Measurements from ENCODE around the gene GDF11.

GDF11 gene

DNA sequence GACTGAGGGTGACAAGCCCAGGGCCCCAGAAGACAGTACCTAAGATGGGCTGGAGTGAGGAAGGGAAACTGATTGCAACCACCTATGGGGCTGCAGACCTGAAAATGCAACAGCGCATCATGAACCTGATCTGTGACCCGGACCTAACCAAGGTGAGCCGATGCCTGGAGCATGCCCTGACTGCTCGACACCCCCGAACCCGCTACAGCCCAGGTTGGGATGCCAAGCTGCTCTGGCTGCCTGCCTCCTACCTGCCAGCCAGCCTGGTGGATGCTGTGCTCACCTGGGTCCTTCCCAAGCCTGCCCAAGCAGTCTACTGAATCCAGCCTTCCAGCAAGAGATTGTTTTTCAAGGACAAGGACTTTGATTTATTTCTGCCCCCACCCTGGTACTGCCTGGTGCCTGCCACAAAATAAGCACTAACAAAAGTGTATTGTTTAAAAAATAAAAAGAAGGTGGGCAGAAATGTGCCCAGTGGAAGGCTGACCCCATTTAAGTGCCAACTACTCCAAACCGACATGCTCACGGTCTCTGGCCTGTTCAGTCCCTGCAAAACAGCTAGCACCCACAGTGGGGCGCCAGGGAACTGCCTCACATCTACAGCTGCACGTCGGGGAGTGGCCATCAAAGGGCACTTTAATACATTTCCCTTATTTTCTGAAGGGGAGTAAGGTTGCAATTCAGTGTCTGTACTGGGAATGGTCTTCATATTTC, 18.5 kb upstream of the GDF11 start:
- Mint-ChIP-seq H3K27ac (no peak overlapping the region), H3K36me3 (no peaks in the 10 kb centered on the region), H3K27me3 (no peaks in the 10 kb centered on the region), H3K9me3 (no peaks in the 10 kb centered on the region), H3K4me3 (no peak overlapping the region), H3K4me1 (peaks cover 18% of the 10 kb centered on the region)
- DNase-seq (ENCODE audit: low spot score in 2 of 2) (peak; percentile 50 to 61), ATAC-seq (ENCODE audit: low read depth) (peak; percentile 69)

DNA sequence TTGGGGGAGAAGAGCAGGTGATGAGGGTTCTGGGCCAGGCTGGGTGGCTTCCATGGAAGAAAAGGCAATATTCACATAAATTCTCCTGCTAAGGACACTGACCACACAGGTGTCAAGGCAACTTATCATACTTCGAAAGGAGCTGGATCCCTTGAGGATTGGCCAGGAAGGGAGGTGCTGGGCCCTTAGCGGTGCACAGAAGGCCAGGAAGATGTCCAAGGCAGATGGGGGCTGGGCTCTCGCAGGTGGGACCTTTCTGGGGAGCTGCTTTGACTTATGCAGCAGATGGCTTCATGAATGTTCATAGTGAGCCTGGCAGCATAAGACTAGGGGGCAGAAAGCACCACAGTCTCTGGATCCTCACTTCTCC, 18.0 kb upstream of the GDF11 start:
- Mint-ChIP-seq H3K4me3 (no peak overlapping the region), H3K27ac (no peak overlapping the region), H3K4me1 (peaks cover 22% of the 10 kb centered on the region), H3K27me3 (no peaks in the 10 kb centered on the region), H3K9me3 (no peaks in the 10 kb centered on the region), H3K36me3 (no peaks in the 10 kb centered on the region)
- DNase-seq (ENCODE audit: low spot score in 2 of 2) = no peak
- ATAC-seq (ENCODE audit: low read depth) = no peak

DNA sequence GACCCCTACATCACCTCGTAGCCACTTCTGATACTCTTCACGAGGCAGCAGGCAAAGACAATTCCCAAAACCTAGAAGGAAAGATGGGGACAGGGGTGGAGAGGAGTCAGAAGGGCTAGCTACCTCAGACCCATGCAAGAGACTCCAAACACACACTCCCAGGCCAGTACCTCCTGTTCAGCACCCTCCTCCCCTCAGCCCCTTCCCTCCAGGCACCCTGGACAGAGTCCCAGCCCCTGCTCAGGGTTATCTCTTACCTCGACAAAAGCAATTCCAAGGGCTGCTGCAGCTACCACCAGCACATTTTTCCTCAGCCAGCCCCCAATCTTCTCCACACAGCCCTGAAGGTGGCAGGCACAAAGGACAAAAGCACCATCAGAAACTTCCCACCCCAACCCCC, 17.4 kb upstream of the GDF11 start:
- H3K27me3 Mint-ChIP-seq = no peaks in the 10 kb centered on the region
- H3K36me3 Mint-ChIP-seq = no peaks in the 10 kb centered on the region
- DNase-seq (ENCODE audit: low spot score in 2 of 2) (no peak), ATAC-seq (ENCODE audit: low read depth) (no peak)
- H3K9me3 Mint-ChIP-seq = no peaks in the 10 kb centered on the region
- no peak overlapping the region for H3K27ac Mint-ChIP-seq
- H3K4me3 Mint-ChIP-seq = no peak overlapping the region
- H3K4me1 Mint-ChIP-seq = peaks cover 29% of the 10 kb centered on the region

DNA sequence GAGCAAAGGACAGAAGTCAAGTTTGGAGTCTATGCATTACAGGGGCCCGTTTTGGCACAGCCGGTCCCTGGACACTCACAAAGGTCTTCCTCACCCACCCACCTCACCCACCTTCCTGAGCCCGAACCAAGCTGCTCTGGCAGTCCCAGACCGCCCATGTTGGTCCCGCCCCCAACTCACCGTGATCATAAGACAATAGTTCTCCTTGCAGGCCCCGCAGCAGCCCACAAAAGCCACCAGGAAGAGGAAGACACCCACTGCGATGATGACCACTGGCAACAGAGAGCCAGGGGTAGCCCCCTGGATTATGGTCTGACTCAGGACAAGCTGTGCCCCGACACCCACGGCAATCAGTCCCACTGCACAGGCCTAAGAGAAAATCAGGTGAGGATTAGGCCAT, 16.0 kb upstream of the GDF11 start:
- H3K27me3 Mint-ChIP-seq = no peaks in the 10 kb centered on the region
- H3K9me3 Mint-ChIP-seq = no peaks in the 10 kb centered on the region
- peaks cover 29% of the 10 kb centered on the region for H3K4me1 Mint-ChIP-seq
- no peaks in the 10 kb centered on the region for H3K36me3 Mint-ChIP-seq
- no peak for DNase-seq (ENCODE audit: low spot score in 2 of 2)
- peak overlapping the region; percentile 91 for H3K4me3 Mint-ChIP-seq
- ATAC-seq (ENCODE audit: low read depth) = no peak
- peak overlapping the region; percentile 88 for H3K27ac Mint-ChIP-seq

DNA sequence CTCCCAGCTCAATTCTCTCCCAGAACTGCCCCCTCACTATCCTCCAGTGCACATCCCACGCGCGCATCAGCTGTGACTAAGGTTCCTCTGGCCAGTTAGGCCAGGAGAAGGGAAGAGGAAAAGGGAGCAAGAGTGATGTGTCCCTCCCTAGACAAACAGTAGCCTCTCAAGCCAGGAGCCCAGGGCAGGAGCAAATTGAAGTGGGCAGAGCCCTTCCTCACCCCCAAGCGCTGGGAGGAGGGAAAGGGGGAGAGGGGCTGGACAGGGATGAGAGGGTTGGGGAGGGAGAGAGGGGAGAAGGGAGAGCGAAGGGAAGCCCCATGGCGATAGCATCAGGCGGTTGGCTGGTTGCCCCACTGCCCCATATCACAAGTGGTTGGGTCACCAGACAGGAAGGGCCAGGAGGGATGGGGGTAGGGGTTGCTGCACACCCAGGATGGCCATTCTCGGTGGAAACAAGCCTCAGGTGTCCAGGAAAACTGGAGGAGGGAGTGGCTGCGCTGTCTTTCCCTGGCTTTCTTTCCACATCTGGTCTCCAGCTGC, 15.2 kb upstream of the GDF11 start:
- no peaks in the 10 kb centered on the region for H3K36me3 Mint-ChIP-seq
- H3K4me3 Mint-ChIP-seq = peak overlapping the region; percentile 91
- H3K4me1 Mint-ChIP-seq = peaks cover 29% of the 10 kb centered on the region
- no peaks in the 10 kb centered on the region for H3K27me3 Mint-ChIP-seq
- H3K27ac Mint-ChIP-seq = peak overlapping the region; percentile 88
- H3K9me3 Mint-ChIP-seq = no peaks in the 10 kb centered on the region
- ATAC-seq (ENCODE audit: low read depth) = no peak
- DNase-seq (ENCODE audit: low spot score in 2 of 2) = no peak

DNA sequence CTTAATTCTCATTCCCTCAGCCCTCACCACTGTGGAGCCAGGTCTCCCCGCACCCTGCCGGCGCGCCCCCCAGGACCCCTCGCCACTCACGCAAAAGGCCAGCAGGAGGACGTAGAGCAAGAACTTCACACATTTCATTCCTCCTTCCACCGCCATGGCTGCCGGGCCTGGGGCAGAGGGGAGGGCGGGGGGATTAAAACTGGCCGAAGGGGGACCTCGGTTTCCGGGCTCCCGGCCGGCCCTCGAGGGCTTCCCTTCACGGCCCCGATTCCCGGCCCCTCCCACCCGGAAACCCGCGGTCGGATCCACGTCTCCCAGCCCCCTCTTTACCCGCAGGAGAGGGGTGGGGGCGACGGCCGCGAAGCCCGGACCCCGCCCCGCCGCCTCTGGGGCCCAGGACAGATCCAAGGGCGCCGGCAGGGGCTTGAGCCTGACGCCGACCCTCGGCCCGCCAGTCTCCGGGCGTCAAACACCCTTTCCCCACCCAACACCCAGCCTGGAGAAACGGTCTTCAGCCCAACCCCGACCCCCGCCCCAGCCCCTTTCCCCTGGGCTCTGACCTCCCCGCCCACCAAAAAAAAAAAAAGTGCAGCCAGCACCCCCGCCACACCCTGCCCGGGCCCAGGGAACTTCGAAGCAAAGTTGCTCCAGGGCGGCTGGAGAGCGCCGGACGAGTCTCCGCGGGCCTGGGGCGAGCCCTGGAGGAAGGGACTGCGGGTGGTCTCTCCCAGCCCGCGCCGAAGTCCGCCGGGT, 14.6 kb upstream of the GDF11 start:
- Mint-ChIP-seq H3K4me1 (peaks cover 29% of the 10 kb centered on the region), H3K36me3 (no peaks in the 10 kb centered on the region), H3K27me3 (no peaks in the 10 kb centered on the region), H3K9me3 (no peaks in the 10 kb centered on the region), H3K4me3 (peak overlapping the region; percentile 91), H3K27ac (peak overlapping the region; percentile 88)
- no peak for DNase-seq (ENCODE audit: low spot score in 2 of 2)
- ATAC-seq (ENCODE audit: low read depth) = peak; percentile 14

DNA sequence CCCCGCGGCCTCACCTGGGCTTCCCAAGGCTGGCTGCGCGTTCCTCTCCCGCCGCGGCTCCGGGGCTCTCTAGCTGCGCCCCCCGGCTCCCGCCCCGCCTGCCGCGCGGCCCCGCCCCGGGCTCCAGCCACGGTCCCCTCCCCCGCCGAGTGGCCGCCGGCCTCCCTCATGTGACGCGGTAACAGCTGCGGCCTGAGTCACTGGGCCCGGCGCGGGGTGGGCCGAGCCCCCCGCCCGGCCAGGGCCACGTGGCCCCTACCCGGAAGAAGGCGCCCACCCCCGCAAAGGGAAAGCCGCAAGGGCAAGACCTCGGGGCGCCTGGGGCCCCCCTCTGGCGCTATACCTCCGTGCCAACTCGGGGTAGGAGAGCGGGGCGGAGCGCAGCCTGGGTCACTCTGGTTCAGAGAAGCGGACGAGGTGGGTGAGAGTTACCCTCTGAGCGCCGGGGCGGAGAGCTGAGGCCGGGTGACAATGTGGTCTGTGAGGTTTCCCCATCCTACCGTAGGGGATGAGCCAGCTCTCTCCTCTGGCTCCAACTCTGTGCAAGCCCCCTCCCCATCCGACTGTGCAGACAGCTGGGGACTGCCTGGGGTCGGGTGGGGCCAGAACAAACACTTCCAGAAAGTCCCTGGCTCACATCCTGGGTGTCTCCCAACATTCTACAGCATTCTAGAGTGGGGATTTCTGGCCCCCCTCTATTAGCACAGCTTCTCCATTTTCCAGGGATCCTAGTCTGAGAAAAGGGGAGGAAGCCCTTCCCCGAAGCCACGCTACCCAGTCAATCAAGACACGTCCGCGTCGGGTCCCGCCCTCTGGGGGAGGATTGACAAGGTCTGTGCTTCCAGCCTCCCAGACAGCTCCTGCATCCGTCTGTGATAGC, 13.7 kb upstream of the GDF11 start, which contains the start of gene CD63:
Gene CD63, minus strand, starts transcription at position 71 of the 880 bp plus-strand sequence. CDS start 668 bp downstream, outside the sequence.
- DNase-seq (ENCODE audit: low spot score in 2 of 2) (peak in 1 of 2 donors; percentile 53), ATAC-seq (ENCODE audit: low read depth) (peak; percentile 61)
- H3K4me1 Mint-ChIP-seq = peaks cover 25% of the 10 kb centered on the region
- no peaks in the 10 kb centered on the region for H3K9me3 Mint-ChIP-seq
- no peaks in the 10 kb centered on the region for H3K27me3 Mint-ChIP-seq
- peak within 1 kb of the TSS; percentile 91 for H3K4me3 Mint-ChIP-seq
- no peaks in the 10 kb centered on the region for H3K36me3 Mint-ChIP-seq
- H3K27ac Mint-ChIP-seq = peak within 1 kb of the TSS; percentile 88

DNA sequence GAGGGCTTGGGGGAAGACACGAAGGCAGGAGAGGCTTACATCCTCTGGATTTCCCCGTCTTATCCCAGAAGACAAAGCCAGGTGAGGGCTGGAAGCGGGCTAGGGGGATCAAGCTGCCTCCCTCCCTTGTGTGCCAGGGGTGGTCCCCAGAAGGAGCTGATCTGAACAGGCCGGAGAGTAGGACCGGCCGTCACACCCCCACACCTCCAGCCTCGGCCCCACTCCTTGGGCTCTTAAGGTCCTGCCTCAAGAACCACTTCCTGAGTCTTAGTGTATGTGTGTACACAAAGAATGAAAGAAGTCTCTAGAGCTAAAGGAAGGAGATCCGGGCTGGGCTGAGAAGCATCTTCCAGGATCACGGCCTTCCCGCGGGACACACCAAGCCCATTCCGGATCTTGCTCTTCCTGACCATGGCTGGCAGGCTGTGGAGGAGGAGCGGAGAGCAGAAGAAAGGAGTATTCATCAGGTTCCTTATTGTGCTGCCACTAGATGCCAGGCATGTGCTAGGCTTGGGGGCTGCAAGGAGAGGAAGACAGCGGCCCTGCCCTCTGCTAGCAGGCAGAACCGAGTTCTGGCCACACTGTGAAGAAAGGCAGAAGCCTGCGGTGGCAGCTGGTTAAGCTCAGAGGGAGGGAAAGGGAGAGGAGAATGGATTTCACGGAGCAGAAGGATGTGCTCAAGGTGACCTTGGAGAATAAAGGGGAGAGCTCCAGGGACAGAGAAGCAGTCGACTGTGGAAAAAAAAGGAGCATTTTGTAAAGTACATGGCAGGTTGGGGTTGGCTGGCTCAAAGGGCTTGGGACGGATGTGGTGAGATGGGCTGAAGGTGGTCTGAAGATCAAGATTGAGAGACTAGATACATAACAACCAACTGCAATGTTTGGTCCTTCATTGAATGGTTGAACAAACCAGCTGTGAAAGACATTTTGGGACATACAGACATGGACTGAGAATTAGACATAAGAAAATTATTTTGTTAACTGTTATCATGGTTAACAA, 12.8 kb upstream of the GDF11 start:
- H3K4me3 Mint-ChIP-seq = peak overlapping the region; percentile 86
- DNase-seq (ENCODE audit: low spot score in 2 of 2) (no peak), ATAC-seq (ENCODE audit: low read depth) (peak; percentile 50)
- H3K27ac Mint-ChIP-seq = peak overlapping the region; percentile 9
- H3K27me3 Mint-ChIP-seq = no peaks in the 10 kb centered on the region
- no peaks in the 10 kb centered on the region for H3K36me3 Mint-ChIP-seq
- H3K4me1 Mint-ChIP-seq = peaks cover 21% of the 10 kb centered on the region
- H3K9me3 Mint-ChIP-seq = no peaks in the 10 kb centered on the region

DNA sequence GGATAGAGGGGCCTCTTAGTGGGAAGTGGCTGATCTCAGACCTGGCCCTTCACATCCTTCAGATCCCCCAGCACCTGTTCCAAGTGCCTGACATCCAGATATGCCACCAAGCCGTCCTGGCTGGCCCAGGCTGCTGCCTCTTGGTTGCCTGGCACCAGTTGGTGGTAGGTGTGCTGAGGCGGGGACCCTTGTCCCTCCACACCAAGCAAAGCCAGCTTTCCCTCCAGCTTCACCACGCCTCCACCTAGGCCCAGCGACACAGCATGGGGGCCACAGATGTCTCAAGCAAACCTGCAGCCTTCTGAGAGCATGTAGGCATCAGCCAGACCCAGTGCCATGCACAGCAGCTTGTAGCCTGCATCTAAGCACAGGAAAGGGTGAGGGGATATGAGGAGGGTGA, 10.6 kb upstream of the GDF11 start:
- Mint-ChIP-seq H3K27me3 (no peaks in the 10 kb centered on the region), H3K9me3 (no peaks in the 10 kb centered on the region), H3K36me3 (no peaks in the 10 kb centered on the region), H3K27ac (no peak overlapping the region), H3K4me3 (no peak overlapping the region), H3K4me1 (peaks cover 22% of the 10 kb centered on the region)
- DNase-seq (ENCODE audit: low spot score in 2 of 2) (no peak), ATAC-seq (ENCODE audit: low read depth) (no peak)

DNA sequence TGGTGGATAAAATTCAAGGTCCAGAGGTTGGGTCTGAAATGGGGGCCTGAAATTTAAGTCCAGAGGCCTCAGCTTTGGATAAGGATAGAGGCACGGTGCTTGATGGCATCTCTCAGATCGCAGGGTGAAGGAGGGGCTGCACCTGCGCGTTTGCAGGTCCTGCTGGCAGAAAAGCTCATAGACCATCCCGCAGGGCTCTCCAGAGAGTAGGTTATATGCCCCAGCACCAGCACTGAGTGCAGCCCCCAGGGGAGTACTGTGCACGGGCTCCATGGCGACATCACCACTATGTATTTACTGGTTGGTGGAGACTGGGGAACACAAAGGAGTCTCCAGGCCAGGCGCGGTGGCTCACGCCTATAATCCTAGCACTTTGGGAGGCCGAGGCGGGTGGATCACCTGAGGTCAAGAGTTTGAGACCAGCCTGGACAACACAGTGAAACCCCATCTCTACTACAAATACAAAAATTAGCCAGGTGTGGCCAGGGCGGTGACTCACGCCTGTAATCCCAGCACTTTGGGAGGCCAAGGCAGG, 9.8 kb upstream of the GDF11 start:
- H3K27me3 Mint-ChIP-seq = no peaks in the 10 kb centered on the region
- no peak for DNase-seq (ENCODE audit: low spot score in 2 of 2)
- ATAC-seq (ENCODE audit: low read depth) = no peak
- no peaks in the 10 kb centered on the region for H3K9me3 Mint-ChIP-seq
- H3K4me3 Mint-ChIP-seq = no peak overlapping the region
- no peak overlapping the region for H3K27ac Mint-ChIP-seq
- peaks cover 19% of the 10 kb centered on the region for H3K4me1 Mint-ChIP-seq
- no peaks in the 10 kb centered on the region for H3K36me3 Mint-ChIP-seq

DNA sequence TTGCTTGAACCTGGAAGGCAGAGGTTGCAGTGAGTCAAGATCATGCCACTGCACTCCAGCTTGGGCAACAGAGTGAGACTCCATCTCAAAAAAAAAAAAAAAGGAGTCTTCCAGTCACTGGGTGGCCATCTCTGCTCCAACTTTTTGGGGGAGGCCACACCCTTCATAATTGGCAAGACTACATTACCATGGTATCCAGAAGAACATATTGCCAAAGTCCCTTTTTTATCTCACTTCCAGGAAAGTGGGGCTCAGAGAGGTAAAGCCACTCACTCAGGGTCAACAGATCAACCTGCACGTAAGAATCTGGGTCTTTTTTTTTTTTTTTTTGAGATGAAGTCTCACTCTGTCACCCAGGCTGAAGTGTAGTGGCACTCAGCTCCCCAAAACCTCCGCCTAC, 9.1 kb upstream of the GDF11 start:
- Mint-ChIP-seq H3K4me1 (peaks cover 22% of the 10 kb centered on the region), H3K27me3 (no peaks in the 10 kb centered on the region), H3K27ac (no peak overlapping the region), H3K9me3 (no peaks in the 10 kb centered on the region), H3K36me3 (no peaks in the 10 kb centered on the region), H3K4me3 (no peak overlapping the region)
- no peak for DNase-seq (ENCODE audit: low spot score in 2 of 2)
- no peak for ATAC-seq (ENCODE audit: low read depth)

DNA sequence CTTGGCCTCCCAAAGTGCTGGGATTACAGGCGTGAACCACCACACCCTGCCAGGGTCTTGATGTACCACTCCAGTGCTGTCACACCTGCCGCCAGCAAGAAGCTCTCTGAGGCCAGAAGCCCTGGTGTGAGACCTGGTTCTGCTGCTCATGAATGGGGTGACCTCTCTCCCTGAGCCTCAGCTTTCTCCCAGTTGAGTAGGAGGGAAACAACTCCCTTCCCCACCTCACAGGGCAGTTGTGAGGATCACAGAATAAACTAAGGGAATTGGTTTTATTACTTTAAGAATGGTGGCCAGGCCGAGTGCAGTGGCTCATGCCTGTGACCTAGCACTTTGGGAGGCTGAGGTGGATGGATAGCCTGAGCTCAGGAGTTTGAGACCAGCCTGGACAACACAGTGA, 8.3 kb upstream of the GDF11 start:
- H3K4me1 Mint-ChIP-seq = peaks cover 23% of the 10 kb centered on the region
- H3K9me3 Mint-ChIP-seq = no peaks in the 10 kb centered on the region
- no peak overlapping the region for H3K4me3 Mint-ChIP-seq
- no peak overlapping the region for H3K27ac Mint-ChIP-seq
- DNase-seq (ENCODE audit: low spot score in 2 of 2) (no peak), ATAC-seq (ENCODE audit: low read depth) (no peak)
- H3K36me3 Mint-ChIP-seq = no peaks in the 10 kb centered on the region
- H3K27me3 Mint-ChIP-seq = no peaks in the 10 kb centered on the region

DNA sequence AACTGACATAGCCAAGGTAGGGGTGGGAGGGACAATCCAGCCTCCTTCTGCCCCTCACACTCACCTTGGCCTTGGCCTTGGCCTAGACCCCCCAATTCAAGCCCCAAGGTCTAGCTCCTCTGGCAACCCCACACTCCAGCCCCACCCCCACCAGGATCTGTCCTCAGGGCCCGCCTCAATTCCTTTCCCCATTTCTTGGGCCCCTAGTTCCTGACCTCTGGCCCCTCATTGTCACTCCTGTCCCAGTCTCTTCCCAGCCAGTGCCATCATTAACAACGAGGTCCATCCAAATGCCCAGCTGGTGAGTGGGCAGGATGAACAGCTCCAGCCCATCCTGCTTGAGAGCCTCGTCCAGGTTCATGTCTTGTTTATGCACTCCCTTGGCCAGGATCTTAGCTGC, 6.8 kb upstream of the GDF11 start:
- Mint-ChIP-seq H3K27ac (no peak overlapping the region), H3K9me3 (no peaks in the 10 kb centered on the region), H3K4me1 (peaks cover 13% of the 10 kb centered on the region), H3K27me3 (no peaks in the 10 kb centered on the region), H3K4me3 (no peak overlapping the region), H3K36me3 (no peaks in the 10 kb centered on the region)
- ATAC-seq (ENCODE audit: low read depth) (no peak), DNase-seq (ENCODE audit: low spot score in 2 of 2) (no peak)
